NCI-H2029 (cell line): ENCODE results near the gene CPT1A.
A peak's percentile ranks its signal among the peaks of the same experiment; 100 is the strongest.

Experiments used
- DNase-seq: peaks from one replicate; lab custom pipeline; 2025; lab: John Stamatoyannopoulos, UW

The CPT1A gene

DNA sequence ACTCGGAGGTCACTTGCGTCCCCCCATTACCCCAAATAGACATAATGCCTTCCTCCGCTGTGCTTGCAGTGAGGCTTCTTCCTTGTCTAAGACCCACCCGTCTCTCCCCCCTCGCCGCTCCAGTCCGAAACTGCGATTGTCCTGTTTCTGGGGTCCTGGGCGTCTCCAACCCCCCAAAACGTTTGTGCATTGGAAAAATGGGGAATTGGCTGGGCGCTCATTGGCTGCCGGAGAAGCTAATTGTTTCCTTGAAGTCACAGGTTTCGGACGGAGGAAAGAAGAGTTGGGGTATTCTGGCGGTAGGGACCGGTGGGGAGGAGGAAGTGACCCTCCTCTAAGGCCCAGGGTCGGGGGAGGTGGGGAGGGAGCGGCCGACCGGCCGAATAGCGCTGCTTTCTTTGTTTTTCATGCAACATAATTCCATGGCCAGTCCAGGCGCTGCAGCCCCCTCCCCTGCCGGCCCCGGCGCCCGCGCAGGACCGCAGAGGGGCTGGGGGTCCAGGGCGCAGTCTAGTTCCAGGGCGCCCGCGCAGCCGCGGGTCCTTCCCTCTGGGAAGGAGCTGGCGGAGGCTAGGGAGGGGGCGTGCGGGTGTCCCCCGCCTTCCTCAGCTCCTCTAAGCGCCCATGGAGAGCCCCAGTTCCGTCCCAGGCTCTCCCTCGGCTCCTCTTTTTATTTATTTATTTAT, 12.7 kb upstream of the CPT1A start:
- no peak for DNase-seq

DNA sequence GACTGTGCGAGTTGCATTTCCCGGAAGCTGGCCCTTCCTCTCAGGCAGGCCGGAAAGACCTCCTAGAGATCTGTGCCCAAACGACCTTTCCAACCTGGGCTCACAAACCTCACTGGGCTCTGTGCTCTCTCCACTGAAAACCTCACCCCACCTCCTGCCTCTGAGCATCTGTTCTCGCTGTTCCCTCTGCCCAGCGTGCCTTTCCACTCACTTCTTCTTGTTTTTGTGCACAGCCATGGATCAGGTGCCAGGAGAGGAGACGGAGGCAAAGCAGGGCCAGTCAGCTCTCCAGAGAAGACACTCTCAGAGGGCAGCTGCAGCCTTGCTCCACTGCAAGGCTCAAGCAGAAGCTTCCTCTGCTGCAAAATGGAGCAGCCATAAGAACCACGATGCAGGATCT, 10.9 kb upstream of the CPT1A start:
- DNase-seq = no peak

DNA sequence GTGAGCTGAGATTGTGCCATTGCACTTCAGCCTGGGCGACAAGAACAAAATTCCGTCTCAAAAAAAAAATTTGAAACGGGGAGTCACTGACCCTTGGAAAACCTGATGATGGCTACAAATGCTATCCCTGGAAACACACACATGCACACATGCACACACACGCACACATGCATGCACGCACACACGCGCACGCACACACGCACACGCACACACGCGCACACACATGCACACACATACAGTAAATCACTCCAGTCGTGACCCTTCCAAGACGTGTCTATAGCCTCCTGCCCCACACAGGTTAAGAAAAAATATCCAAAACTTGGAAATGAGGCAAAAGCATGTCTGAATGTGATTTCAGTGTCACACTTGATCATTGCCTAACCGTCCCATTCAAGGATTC, 6.7 kb upstream of the CPT1A start:
- no peak for DNase-seq

- no peak for DNase-seq
Measured at GRCh38 chr11:68847395-68847794, 5.7 kb upstream of the CPT1A start.

GRCh38 chr11:68845351-68846002, 3.8 kb upstream of the CPT1A start:
- no peak for DNase-seq

GRCh38 chr11:68844801-68845200, 3.1 kb upstream of the CPT1A start:
- no peak for DNase-seq

- no peak for DNase-seq
Measured at GRCh38 chr11:68844376-68844775, 2.7 kb upstream of the CPT1A start.

GRCh38 chr11:68843703-68844312, 2.1 kb upstream of the CPT1A start:
- DNase-seq = peak; percentile 89

DNA sequence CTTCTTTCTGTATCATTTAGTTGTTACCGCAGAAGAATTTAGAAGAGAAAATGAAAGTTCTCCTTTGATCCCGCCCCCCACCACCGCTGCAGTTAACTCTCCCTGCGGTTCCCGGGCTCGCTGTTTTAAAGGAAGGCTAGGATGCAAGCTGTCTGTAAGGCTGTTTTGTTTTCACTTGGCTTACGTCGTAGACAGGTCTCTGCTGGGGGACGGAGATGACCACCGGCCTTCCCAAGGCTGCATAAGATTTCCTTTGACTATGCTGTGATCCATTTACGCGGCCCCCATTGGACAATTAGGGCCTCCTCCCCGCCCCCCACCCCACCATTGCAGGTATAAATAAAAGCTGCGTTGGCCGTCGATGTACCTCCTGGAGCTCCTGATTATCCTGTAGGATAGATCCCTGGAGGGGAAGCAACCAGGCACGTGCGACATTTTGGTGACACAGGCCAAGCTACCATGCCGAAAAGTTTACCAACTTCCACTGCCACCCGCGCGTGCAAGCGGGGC, 1.4 kb upstream of the CPT1A start:
- DNase-seq = peak; percentile 74

DNA sequence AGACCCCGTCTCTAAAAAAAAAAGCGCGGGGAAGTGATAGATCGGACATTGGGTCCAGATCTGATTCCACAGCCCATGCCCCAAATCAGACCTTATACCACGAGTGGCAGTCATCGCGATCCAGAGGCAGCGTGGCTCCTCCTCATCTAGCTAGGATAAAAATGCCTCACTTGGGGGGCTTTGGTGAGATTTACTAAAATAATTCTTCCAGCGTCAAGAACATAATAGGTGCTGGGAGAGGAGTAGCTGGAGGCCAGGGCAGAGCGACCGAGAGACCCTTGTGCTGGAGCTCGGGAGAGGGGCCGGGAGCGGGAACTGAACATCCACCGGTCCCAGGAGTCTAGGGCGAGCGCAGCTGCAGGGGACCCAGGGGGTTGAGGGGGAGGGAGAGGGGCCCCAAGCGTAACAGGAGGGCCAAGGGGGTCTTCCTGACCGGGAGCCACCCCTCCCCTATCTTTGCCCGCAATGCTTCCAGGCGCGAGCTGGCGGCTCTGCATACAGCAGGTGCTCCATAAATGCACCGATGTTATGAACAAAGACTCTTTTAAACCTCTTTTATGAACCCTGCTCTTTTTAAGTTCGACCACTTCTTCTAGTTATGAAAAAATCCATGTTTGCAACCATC, 823 bp upstream of the CPT1A start:
- no peak for DNase-seq

DNA sequence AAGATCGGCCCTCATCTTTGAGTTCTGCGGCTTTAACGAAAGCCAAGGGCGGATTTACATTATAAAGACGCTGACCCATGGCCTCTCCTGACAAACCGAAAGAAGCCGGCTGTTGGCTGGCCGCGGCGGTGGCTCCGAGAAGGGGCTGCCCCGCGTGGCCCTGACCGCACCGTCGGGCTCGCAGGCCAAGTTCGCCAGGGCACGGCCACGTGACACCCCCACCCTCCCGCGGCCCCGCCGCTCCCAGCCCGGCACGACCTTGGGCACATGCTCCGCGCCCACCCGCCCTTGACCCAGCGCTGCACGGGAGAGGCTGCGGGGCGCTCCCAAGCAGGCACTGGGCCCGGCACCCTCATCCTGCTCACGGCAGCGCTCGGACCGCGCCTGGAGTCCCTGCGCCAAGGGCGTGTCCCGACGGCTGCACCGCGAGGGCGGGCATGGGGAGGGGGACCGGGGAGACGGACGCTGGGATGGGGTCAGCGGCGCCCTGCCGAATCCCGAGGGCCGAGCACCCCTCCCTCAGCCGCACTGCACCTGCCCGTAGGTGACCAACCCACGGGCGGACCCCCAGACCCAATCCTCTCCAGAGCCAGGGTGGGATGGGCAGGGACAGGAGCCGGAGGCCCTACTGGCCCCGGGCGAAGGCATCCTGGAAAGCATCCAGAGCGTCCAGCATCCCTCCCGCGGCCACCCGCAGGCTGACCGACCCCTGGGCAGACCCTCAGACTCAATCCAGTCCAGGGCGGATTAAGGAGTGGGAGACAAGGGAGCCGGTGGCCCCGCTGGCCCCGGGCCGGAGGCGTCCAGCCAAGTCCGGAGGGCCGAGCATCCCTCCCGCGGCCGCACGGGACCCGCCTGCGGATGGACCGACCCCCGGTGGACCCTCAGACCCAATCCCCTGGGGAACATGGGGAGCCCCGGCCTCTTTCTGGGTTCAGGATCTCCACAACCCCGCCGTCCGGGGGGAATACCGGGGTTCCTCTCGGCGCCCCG, 759 bp downstream of the CPT1A start:
- peak; percentile 36 for DNase-seq

GRCh38 chr11:68839911-68840641, 1.6 kb downstream of the CPT1A start:
- peak; percentile 38 for DNase-seq

DNA sequence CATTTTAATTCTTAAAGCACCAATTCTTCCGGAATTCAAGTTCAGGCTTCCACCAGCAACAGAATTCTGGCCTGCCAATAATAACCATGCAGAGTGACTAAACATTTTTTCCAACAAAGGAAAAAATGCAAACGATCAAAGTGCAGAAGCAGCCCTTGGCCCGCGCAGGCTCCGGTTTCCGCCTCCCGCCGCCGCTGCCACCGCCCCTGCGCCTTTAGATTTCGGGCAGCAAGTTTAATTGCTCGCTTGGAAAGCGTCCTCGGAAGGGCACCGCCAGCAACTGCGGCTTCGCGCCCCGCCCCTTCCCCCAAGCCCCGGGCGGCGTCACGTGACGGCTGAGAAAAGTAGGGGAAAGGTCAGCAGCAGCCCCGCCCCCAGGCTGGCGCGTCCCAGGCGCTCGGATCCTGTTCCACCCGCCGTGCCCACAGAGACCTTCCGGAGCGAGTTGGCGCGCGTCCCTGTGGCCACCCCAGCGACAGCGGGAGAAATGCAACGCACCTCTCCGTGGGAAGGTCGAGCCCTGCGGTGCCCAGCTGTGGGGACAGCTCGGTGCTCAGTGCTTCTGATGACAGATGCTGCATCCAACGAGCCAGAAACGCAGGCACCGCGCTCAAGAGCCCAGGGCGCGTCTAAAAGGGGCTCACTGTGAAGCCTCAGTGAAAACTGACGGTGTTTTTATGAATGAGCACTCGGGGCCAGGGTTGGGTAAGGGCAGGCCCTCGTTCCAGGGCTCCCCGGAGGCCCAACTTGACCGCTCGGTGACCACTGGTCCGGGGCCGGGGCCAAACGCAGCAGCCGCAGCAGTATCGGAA, 2.5 kb downstream of the CPT1A start:
- DNase-seq = peak; percentile 90

GRCh38 chr11:68838572-68838964, 3.1 kb downstream of the CPT1A start:
- DNase-seq = peak; percentile 9

GRCh38 chr11:68837583-68838571, 3.8 kb downstream of the CPT1A start:
- DNase-seq = no peak

- DNase-seq = no peak
Measured at GRCh38 chr11:68835749-68836148, 6.0 kb downstream of the CPT1A start.

- no peak for DNase-seq
Measured at GRCh38 chr11:68835328-68835727, 6.4 kb downstream of the CPT1A start.

GRCh38 chr11:68832476-68833181, 9.1 kb downstream of the CPT1A start:
- no peak for DNase-seq
